Activated CD8-positive, alpha-beta memory T cell treated with anti-CD3 and anti-CD28 coated beads for 4 hours (primary cell): ENCODE data around the gene CCNA2.
A peak's percentile ranks its signal among the peaks of the same experiment; 100 is the strongest.

ENCODE experiments used
- DNase-seq, 2 donors: peaks; one replicate each; pipeline ENCODE4 v3.0.0-alpha.2; 2020; ENCODE audit warnings: low read depth in 2 of 2

CCNA2 gene

GRCh38 chr4:121823505-121824170 lies at the start of gene CCNA2:
Gene CCNA2, minus strand, starts transcription at chr4:121823883. Its CDS starts 255 bp downstream, at chr4:121823628.
- peak; percentile 91 to 93 for DNase-seq

GRCh38 chr4:121869841-121870822 lies 46.4 kb upstream of the CCNA2 start, which contains the start of gene BBS7:
Gene BBS7, minus strand, starts transcription at chr4:121870474. Its CDS starts 161 bp downstream, at chr4:121870313.
- DNase-seq, result peak; percentile 93 to 94

- DNase-seq, result no peak
Observed at GRCh38 chr4:121863799-121864198, 40.1 kb upstream of the CCNA2 start.

GRCh38 chr4:121861426-121861825 lies 37.7 kb upstream of the CCNA2 start:
- no peak for DNase-seq

DNA sequence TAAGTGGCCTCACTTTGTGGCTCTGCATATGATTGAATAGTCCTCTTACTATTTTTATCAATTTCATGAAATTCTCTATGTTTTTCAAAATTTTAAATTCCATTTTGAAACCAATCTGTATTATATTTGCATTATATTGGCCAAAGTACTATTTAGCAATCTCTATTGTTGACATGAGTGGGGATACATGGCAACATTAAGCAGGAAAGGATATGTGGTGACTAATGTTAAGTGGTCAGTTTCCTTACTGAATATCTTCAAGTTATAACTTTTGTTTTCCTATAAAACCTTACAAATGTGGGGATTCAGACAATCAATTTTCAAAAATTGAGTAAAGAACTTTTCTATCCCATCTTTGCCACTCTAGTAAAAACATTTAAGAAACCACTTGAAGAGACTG lies 36.4 kb upstream of the CCNA2 start:
- no peak for DNase-seq

DNA sequence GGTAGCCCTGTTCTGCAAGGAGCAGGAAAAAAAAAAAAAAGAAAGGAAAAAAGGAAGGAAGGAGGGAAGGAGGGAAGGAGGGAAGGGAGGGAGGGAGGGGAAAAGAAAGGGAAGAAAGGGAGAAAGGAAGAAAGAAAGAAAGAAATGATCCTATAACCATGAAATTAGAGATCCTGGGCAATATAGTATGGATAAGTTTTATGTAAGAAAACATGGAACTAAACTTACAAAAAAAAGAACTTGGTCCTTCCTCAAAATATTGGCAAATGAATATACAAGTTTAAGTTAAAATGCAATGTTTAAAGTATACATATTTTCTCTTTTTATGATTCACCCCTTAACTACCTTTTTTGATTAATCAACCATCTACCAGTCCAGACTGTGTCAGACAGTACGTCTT lies 27.7 kb upstream of the CCNA2 start:
- DNase-seq, result no peak

DNA sequence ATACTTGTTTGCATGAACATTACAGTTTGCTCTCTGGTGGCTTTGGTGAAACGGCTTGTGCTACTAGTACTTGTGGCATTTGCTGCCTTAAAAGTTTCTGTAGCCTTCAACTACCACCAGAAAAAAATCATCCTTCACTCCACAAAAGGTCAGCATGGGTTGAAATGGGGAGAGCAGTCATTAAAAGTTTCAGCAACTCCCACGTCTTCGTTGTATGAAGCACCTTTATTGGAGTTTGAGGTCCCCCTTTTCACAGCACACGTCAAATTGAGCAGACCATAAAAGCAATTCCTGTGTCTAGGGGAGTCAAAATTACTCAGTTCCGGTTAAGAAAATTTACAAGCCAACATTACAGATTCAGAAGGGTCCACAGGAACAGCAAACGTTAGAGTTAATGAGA lies 23.0 kb upstream of the CCNA2 start:
- no peak for DNase-seq

- DNase-seq, result no peak
Observed at GRCh38 chr4:121842862-121843261, 19.2 kb upstream of the CCNA2 start.

- no peak for DNase-seq
Observed at GRCh38 chr4:121838136-121838535, 14.5 kb upstream of the CCNA2 start.

DNA sequence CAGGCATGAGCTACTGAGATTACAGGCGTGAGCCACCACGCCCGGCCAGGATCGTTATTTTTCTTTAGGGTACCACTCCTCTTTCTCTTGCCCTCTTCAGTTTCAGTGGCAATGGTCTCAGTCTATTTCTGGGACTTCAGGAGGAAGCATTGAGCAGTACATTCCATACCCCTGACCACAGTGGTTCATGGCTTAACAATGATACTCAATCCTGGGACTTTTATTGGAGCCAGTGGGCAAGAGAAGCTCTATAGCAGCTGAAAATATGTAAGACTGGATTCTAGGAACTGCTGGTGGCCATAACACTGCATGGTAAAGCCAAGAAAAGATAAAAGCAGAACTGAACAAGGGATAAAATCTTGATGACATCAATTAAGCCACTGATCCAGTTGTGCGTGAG lies 5.8 kb upstream of the CCNA2 start:
- DNase-seq, result no peak

- DNase-seq, result no peak
Observed at GRCh38 chr4:121827853-121828252, 4.2 kb upstream of the CCNA2 start.

GRCh38 chr4:121824950-121825349 lies 1.3 kb upstream of the CCNA2 start:
- no peak for DNase-seq

GRCh38 chr4:121824171-121824527 lies 466 bp upstream of the CCNA2 start:
- no peak for DNase-seq

DNA sequence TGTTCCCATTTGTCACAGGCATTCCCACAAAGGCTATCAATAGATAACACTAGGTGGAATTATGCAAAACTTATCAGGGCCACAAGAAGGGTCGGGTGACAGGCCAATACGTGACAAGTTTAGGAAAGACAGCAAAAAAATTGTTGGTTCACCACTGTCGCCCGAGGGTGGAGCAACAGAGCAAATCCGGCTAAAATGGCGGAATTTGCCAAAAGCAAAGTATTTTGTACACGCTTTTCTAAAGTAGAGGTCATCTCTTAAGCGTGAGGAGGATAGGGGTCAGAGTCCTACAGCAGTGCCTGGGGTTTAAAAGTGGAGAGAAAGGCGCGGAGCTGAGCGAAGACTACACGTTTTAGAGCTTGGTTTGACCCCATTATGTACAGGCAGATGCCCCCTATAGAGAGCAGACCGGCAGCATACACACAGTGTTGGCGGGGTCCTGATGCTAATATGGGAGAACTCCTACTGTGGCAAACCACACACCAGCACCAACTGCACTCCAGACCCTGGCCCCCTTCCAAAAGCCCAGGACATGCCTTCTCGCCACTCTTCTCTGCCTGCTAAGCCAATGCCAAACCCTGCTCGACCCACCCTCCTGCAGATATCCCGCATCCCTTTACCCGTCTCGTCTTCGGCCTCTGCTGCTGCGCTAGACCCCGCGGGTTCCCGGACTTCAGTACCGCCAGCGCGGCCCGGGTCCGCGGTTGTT lies 733 bp downstream of the CCNA2 start:
- DNase-seq, result no peak

GRCh38 chr4:121822047-121822446 lies 1.6 kb downstream of the CCNA2 start:
- no peak for DNase-seq

DNA sequence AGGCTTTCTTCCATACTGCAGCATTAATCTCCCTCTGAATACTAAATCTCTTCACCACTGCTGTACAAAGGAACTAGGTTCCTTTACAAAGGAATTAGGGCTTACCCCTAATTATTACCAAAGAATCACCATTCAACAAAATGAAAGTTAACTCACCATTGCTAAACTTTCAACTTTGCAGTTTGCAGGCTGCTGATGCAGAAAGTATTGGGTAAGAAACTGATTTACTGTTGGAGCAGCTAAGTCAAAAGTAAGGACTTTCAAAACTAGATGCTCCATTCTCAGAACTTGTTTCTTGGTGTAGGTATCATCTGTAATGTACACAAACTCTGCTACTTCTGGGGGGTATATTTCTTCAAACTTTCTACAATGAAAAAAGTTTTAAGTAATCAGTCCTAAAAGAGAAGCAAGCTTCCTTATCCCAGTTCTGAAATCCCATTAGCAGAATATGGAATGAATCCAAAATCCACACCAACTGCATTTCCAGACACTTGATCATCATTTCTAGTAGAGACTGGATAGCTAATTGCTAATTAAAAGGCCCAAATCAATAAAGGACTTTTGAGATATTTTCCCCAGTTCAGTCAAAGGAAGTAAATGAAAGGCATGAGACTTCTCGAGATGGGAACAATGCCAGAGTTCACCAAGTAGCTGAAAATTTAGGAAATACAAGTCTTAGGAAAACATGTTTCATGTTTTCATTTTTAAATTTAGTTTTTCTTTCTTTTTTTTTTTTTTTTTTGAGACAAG lies 4.3 kb downstream of the CCNA2 start:
- DNase-seq, result no peak

DNA sequence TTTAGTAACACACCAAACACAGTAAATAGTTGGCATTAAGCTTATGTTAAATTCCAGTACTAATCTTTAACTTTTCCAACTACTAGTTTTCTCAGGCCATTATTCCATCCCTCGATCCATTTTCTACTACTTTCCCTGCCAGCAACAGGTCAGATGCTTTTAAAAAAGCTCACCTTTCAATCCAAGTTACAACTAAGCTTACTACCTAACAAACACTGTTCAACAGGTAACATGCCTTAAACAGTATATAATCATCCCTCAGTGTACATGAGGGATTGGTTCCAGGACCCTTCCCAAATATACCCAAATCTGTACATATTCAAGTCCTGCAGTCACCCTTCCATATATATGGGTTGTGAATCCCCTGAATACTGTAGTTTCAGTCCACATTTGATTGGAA lies 5.5 kb downstream of the CCNA2 start:
- no peak for DNase-seq

DNA sequence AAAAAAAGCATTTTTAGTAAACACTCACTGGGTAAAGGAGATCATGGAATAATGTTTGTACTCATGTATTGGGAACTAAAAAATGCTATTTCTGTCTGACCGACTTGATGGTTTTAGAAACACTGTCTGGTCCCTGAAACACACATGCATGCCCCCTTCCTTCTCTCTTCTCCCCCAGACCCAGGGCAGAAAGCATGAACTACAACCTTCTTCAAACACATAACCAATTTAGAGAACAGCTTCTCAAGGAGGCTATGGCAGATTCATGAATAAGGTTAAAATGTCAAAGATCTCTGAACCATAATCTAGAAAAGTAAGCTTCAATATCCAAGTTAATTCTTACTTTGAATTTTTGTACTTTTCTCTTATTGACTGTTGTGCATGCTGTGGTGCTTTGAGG lies 6.0 kb downstream of the CCNA2 start:
- no peak for DNase-seq

DNA sequence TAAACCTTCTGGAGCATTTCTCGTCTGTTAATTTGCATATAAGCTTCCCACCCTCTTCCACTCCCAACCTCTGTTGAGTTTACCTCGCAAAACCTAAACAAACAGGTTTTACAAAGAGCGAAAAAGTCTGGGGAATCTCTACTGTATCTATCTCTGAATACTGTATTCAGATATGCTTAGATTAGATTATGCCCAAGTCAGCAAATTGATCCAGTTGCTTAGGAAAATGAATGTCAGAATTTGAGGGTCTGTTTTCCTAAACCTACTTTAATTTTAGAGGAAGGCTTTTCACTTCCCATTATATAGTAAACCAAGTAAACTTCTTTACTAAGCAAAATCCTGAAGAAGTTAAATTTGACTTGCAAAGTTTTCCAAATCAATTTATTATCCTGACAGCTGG lies 6.7 kb downstream of the CCNA2 start:
- no peak for DNase-seq

GRCh38 chr4:121814756-121815155 lies 8.9 kb downstream of the CCNA2 start:
- no peak for DNase-seq

- DNase-seq, result no peak
Observed at GRCh38 chr4:121811122-121811521, 12.6 kb downstream of the CCNA2 start.

- DNase-seq, result no peak
Observed at GRCh38 chr4:121806411-121806810, 17.3 kb downstream of the CCNA2 start.
